ENCODE results near the gene P2RX2. TPM values are rescaled to one million over a fixed set of nuclear protein-coding genes. Genes with fewer than 3 reads are reported as not detected.

The P2RX2 gene
- total RNA-seq, 2 donors from 2014 or later = 0.24 TPM; not detected in 1

DNA sequence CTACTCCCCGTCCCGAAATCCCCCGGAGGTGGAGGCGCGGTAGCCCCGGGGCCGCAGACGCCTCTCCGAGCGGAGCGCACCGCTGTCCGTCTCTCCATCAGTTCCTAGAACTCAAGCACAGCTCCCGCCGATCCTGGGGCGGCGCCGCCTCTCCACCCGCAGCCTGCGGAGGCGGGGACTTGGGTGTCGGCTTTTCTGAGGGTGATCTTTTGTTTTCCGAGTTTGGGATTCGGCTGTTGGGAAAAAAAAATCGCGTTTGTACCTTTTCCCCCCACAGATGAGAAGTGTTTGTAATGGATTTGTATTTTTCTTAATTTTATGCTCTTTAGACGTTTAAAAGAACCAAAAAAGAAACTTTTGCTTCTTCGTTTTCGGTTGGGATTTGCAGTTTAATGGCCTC lies 34.8 kb upstream of the P2RX2 start:
- H3K27me3 ChIP-seq = no peaks in the 10 kb centered on the region
- H3K9me3 ChIP-seq = no peaks in the 10 kb centered on the region
- H3K36me3 ChIP-seq = no peaks in the 10 kb centered on the region
- no peak for DNase-seq
- no peaks in the 10 kb centered on the region for H3K4me1 ChIP-seq
- H3K9ac ChIP-seq (ENCODE audit: low read depth in 2 of 2, low read length in 2 of 2) = no peak overlapping the region
- TF ChIP-seq, protein P1, sequence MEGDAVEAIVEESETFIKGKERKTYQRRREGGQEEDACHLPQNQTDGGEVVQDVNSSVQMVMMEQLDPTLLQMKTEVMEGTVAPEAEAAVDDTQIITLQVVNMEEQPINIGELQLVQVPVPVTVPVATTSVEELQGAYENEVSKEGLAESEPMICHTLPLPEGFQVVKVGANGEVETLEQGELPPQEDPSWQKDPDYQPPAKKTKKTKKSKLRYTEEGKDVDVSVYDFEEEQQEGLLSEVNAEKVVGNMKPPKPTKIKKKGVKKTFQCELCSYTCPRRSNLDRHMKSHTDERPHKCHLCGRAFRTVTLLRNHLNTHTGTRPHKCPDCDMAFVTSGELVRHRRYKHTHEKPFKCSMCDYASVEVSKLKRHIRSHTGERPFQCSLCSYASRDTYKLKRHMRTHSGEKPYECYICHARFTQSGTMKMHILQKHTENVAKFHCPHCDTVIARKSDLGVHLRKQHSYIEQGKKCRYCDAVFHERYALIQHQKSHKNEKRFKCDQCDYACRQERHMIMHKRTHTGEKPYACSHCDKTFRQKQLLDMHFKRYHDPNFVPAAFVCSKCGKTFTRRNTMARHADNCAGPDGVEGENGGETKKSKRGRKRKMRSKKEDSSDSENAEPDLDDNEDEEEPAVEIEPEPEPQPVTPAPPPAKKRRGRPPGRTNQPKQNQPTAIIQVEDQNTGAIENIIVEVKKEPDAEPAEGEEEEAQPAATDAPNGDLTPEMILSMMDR (IDR thresholded peaks at IDR 0.05) = no peak
- no peak overlapping the region for H3K27ac ChIP-seq
- H3K4me3 ChIP-seq = no peak overlapping the region
- intact Hi-C loops (cut with DNase I) = no loop called here

DNA sequence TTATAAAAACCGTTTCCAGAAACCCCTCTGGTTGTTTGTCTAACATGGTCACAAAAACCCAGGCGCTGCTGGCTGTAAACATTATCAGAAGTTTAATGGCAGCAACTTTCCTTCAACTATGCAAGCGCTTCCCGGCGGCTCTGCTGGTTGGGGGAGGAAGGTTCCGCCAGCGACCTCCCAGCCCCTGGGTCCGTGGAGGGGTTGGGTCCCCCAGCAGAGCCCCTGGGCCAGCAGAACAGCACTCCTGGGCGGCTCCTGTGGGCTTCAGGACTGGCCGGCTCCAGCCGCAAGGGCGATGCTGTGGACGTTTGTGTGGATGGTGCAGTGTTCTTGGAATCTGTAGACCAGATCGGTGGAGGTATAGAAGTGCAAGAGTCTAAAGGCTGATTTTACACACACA lies 34.1 kb upstream of the P2RX2 start:
- Histone ChIP-seq H3K9me3 (no peaks in the 10 kb centered on the region), H3K27me3 (no peaks in the 10 kb centered on the region), H3K4me1 (no peaks in the 10 kb centered on the region), H3K36me3 (no peaks in the 10 kb centered on the region), H3K4me3 (no peak overlapping the region), H3K9ac (ENCODE audit: low read depth in 2 of 2, low read length in 2 of 2) (no peak overlapping the region), H3K27ac (no peak overlapping the region)
- TF ChIP-seq, protein P1 (IDR thresholded peaks at IDR 0.05) = no peak
- intact Hi-C loops (cut with DNase I) = no loop called here
- no peak for DNase-seq

DNA sequence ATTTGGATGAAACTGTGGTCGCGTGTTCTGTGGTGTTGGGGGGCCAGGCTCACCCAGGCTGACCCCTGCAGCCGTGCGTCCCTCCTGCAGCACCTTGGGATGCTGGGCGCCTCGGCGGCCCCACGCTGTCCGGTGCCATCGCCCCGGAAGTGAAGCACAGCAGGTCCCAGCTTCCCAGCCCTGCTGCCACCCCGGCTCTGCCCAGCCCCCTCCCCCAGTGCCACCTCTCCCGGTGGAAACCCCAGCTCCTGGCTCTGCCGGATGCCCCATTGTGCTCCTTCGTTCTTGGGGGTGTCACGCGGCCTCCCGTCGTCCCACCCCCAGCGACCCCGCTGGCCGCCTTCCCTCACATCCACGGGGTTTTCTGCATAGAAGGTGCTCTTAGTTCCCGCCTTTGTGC lies 33.4 kb upstream of the P2RX2 start:
- Histone ChIP-seq H3K27me3 (no peaks in the 10 kb centered on the region), H3K36me3 (no peaks in the 10 kb centered on the region), H3K9me3 (no peaks in the 10 kb centered on the region), H3K4me1 (no peaks in the 10 kb centered on the region), H3K27ac (no peak overlapping the region), H3K4me3 (no peak overlapping the region), H3K9ac (ENCODE audit: low read depth in 2 of 2, low read length in 2 of 2) (no peak overlapping the region)
- TF ChIP-seq, protein P1 (IDR thresholded peaks at IDR 0.05) = no peak
- no peak for DNase-seq
- intact Hi-C loops (cut with DNase I) = no loop called here

DNA sequence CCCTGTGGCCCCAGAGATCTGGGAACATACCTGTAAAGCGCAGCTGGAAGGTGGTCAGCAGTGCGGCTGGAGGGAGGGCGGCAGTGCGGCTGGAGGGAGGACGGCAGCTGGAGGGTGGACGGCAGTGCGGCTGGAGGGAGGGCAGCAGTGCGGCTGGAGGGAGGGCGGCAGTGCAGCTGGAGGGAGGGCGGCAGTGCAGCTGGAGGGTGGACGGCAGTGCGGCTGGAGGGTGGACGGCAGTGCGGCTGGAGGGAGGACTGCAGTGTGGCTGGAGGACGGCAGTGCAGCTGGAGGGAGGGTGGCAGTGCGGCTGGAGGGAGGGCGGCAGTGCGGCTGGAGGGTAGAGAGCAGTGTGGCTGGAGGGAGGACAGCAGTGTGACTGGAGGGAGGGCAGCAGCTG lies 31.6 kb upstream of the P2RX2 start:
- intact Hi-C loops (cut with DNase I) = no loop called here
- no peak overlapping the region for H3K9ac ChIP-seq (ENCODE audit: low read depth in 2 of 2, low read length in 2 of 2)
- no peak overlapping the region for H3K27ac ChIP-seq
- TF ChIP-seq, protein P1 (IDR thresholded peaks at IDR 0.05) = no peak
- DNase-seq = no peak
- no peaks in the 10 kb centered on the region for H3K4me1 ChIP-seq
- H3K9me3 ChIP-seq = no peaks in the 10 kb centered on the region
- H3K36me3 ChIP-seq = no peaks in the 10 kb centered on the region
- H3K4me3 ChIP-seq = no peak overlapping the region
- H3K27me3 ChIP-seq = no peaks in the 10 kb centered on the region

DNA sequence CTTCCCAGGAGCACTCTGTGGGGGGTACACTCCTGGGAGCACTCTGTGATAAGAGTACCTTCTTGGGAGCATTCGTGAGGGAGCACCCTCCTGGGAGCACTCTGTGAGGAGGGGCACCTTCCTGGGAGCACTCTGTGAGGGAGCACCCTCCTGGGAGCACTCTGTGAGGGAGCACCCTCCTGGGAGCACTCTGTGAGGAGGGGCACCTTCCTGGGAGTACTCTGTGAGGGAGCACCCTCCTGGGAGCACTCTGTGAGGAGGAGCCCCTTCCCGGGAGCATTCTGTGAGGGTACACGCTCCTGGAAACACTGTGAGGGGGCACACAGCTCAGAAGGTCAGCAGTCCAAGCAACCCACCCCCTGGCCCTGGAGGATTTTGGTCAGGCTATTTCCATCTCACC lies 30.8 kb upstream of the P2RX2 start:
- DNase-seq = no peak
- H3K27ac ChIP-seq = no peak overlapping the region
- intact Hi-C loops (cut with DNase I) = no loop called here
- H3K4me3 ChIP-seq = no peak overlapping the region
- H3K4me1 ChIP-seq = no peaks in the 10 kb centered on the region
- H3K27me3 ChIP-seq = no peaks in the 10 kb centered on the region
- no peaks in the 10 kb centered on the region for H3K36me3 ChIP-seq
- no peaks in the 10 kb centered on the region for H3K9me3 ChIP-seq
- TF ChIP-seq, protein P1 (IDR thresholded peaks at IDR 0.05) = no peak
- H3K9ac ChIP-seq (ENCODE audit: low read depth in 2 of 2, low read length in 2 of 2) = no peak overlapping the region

DNA sequence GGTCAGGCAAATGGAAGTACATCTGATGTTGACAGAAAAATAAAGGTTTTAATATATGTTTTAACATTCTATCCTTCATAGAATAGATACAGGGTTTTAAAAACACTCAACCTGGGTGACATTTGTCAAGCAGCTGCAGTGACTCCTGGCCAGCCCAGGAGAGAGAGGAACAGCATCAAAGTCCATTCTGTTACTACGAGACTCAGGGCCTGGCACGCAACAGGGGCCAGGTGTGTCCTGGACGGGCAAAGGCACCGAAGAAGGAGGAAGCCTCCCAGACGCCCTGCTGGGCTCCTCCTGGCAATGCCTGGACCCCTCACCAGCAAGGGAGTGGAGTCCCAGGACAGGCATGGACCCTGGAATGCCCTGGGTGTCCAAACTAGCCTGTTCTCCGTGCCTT lies 30.3 kb upstream of the P2RX2 start:
- no peak overlapping the region for H3K4me3 ChIP-seq
- H3K27me3 ChIP-seq = no peaks in the 10 kb centered on the region
- H3K4me1 ChIP-seq = no peaks in the 10 kb centered on the region
- no peaks in the 10 kb centered on the region for H3K9me3 ChIP-seq
- DNase-seq = no peak
- no peaks in the 10 kb centered on the region for H3K36me3 ChIP-seq
- TF ChIP-seq, protein P1 (IDR thresholded peaks at IDR 0.05) = no peak
- H3K9ac ChIP-seq (ENCODE audit: low read depth in 2 of 2, low read length in 2 of 2) = no peak overlapping the region
- intact Hi-C loops (cut with DNase I) = no loop called here
- no peak overlapping the region for H3K27ac ChIP-seq
